ENCODE measurements around the gene RCAN1.

DNA sequence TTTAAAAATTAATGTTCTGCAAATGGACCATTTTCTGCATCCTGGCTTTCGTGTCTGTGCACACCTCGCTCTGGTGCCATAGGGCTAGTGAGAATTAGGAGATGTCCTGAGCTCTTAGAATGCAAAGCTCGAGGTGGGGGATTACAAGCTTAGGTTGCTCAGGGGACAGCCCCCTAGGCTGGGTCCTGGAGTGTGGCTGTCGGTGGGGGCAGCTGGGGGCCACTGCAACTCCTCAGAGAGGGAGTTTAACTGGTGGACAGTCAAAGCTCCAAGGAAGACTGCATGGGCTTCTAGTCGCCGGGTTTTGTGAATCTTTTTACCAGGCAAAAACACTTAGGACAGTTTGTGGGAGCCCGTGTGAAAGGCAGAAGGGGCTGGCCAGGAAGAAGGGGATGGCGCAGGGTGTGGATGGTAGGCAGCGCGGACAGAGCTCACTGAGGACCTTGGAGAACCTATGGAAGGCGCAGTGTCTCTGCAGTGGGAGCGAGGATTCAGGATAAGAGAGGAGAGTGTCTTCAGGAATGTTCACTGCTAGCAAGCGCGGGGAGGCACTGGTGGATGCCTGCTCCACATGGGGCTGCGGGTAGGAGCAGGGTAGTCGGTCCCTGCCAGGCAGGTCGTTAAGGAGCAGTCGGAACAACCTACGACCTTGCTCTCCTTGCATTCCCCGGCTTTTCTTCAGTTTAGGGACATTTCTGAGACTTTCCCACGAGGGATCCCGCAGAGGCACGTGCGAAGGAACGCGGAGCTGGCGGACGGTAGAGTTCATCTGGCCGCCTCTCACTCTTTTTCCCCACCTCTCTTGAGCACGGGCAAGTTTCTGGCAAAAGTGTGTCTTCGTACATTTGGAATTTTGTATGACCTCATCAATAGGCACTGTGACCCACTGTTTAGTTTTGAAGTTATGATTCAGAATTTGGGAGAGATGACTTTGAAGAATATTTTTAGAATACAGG is 90.0 kb downstream of the RCAN1 start:
- TF ChIP-seq REST (IDR thresholded peaks at IDR 0.05; ENCODE audit: insufficient read depth in 1 of 2, low read depth in 2 of 2, low read length in 2 of 2) = no peak
- TF ChIP-seq SIN3A (IDR thresholded peaks at IDR 0.05; ENCODE audit: borderline replicate concordance, insufficient read depth, low read length) = no peak
- no peak for TF ChIP-seq POLR2AphosphoS5 (IDR thresholded peaks at IDR 0.05; ENCODE audit: low read depth, low read length)
